Glutamatergic neuron (in vitro differentiated cells): ENCODE data around the gene SLIT3. TPM values are rescaled to one million over a fixed set of nuclear protein-coding genes. Genes with fewer than 3 reads are reported as not detected.

ENCODE experiments used
- DNase-seq: peaks from one replicate; pipeline ENCODE4 v3.0.0; 2022
- H3K27ac Mint-ChIP-seq: one replicate; pipeline ENCODE4 v1.8.0; 2020; ENCODE audit warnings: mild to moderate bottlenecking, mixed read lengths, inconsistent platforms; ENCODE audit not compliant: unreplicated experiment
- H3K27me3 Mint-ChIP-seq: one replicate; pipeline ENCODE4 v1.8.0; 2020; ENCODE audit warnings: mild to moderate bottlenecking, moderate library complexity, mixed read lengths, inconsistent platforms; ENCODE audit not compliant: unreplicated experiment
- H3K36me3 Mint-ChIP-seq: one replicate; pipeline ENCODE4 v1.8.0; 2020; ENCODE audit warnings: mild to moderate bottlenecking, mixed read lengths, inconsistent platforms; ENCODE audit not compliant: unreplicated experiment
- H3K4me1 Mint-ChIP-seq: one replicate; pipeline ENCODE4 v1.8.0; 2020; ENCODE audit warnings: mild to moderate bottlenecking, low read depth, mixed read lengths, inconsistent platforms; ENCODE audit not compliant: unreplicated experiment
- H3K4me3 Mint-ChIP-seq: one replicate; pipeline ENCODE4 v1.8.0; 2020; ENCODE audit warnings: mild to moderate bottlenecking, mixed read lengths, inconsistent platforms; ENCODE audit not compliant: unreplicated experiment
- H3K9me3 Mint-ChIP-seq: one replicate; pipeline ENCODE4 v1.8.0; 2020; ENCODE audit warnings: mild to moderate bottlenecking, moderate library complexity, mixed read lengths, inconsistent platforms; ENCODE audit not compliant: unreplicated experiment
- total RNA-seq: library from RNA; stranded (reverse); fragmentation: NEBNext Ultra II Directional; extraction: Animal tissue kit (Norgen Biotek cat#: 25700); gene quantifications from one replicate; pipeline ENCODE4 v1.2.1, GENCODE V29; 2021; ENCODE audit not compliant: unreplicated experiment
- TF ChIP-seq, protein P1 (sequence below): fragments of 200-600 bp; sonication (generic); IDR thresholded peaks from one replicate; pipeline ENCODE4 v1.5.0; 2021; ENCODE audit not compliant: partially characterized antibody, unreplicated experiment

Gene SLIT3
- total RNA-seq, 1 donor from 2014 or later: 11.5 TPM

DNA sequence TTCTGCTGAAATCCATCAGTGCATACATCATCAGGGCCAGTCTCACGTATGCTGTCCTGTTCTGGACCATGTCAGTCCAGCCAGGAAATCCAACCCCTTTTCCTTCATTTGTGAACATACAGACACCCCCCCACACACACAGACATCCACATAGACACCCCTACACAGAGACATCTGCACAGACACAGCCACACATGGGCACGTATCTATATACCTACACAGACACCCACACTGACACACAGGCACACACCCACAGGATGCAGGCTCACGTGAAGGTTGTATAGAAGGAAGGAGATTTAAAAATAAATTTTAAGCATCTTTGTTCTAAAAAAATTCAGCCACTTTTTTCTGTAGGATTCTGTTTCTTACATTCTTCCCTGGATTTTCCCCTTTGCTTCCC lies 325.6 kb downstream of the SLIT3 start:
- Mint-ChIP-seq H3K27ac (no peak overlapping the region), H3K9me3 (peaks cover 2% of the 10 kb centered on the region), H3K27me3 (no peaks in the 10 kb centered on the region), H3K4me3 (no peak overlapping the region), H3K36me3 (no peaks in the 10 kb centered on the region), H3K4me1 (no peaks in the 10 kb centered on the region)
- TF ChIP-seq, protein P1, sequence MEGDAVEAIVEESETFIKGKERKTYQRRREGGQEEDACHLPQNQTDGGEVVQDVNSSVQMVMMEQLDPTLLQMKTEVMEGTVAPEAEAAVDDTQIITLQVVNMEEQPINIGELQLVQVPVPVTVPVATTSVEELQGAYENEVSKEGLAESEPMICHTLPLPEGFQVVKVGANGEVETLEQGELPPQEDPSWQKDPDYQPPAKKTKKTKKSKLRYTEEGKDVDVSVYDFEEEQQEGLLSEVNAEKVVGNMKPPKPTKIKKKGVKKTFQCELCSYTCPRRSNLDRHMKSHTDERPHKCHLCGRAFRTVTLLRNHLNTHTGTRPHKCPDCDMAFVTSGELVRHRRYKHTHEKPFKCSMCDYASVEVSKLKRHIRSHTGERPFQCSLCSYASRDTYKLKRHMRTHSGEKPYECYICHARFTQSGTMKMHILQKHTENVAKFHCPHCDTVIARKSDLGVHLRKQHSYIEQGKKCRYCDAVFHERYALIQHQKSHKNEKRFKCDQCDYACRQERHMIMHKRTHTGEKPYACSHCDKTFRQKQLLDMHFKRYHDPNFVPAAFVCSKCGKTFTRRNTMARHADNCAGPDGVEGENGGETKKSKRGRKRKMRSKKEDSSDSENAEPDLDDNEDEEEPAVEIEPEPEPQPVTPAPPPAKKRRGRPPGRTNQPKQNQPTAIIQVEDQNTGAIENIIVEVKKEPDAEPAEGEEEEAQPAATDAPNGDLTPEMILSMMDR: no peak
- no peak for DNase-seq

DNA sequence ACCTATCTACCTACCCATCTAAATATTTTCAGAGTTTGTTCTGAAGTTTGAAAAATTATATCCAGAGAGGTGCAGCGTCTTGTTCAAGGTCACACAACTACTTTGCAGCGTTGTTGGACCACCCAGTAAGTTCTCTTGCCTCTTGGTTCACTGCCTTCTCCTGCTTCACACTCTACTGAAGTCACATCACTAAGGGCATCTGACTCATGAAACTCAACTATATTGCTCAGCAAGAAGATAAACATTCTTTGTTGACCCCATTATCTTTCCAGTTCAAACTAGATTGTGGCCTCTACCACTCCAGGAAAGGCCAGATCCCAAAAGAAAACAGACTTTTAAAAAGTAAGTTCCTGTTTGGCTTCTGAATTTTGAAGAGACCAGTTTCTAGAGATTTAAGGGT lies 326.9 kb downstream of the SLIT3 start:
- Mint-ChIP-seq H3K27ac (no peak overlapping the region), H3K27me3 (no peaks in the 10 kb centered on the region), H3K9me3 (peaks cover 2% of the 10 kb centered on the region), H3K4me1 (no peaks in the 10 kb centered on the region), H3K36me3 (no peaks in the 10 kb centered on the region), H3K4me3 (no peak overlapping the region)
- no peak for DNase-seq
- TF ChIP-seq, protein P1: no peak

DNA sequence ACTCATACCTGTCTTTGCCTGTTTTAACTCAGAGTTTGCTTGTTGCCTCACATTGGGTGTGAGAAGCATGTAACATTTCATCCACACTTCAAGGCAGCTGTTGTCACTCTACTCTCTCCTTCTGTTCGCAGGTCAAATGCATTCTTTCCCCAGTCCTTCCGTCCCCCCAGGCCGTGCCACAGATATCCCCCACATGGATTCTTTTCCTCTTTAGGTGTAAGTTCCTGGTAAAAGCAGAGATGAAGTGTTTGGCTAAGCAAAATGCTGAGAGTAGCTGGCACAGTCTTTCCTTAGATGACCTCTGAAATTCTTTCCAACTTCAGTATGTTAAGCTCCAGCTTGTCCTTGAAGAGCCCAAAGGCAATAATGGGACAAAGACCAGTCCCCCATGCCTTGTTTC lies 328.2 kb downstream of the SLIT3 start:
- Mint-ChIP-seq H3K27me3 (no peaks in the 10 kb centered on the region), H3K4me1 (no peaks in the 10 kb centered on the region), H3K36me3 (no peaks in the 10 kb centered on the region), H3K27ac (no peak overlapping the region), H3K4me3 (no peak overlapping the region), H3K9me3 (peaks cover 2% of the 10 kb centered on the region)
- no peak for DNase-seq
- TF ChIP-seq, protein P1: no peak

DNA sequence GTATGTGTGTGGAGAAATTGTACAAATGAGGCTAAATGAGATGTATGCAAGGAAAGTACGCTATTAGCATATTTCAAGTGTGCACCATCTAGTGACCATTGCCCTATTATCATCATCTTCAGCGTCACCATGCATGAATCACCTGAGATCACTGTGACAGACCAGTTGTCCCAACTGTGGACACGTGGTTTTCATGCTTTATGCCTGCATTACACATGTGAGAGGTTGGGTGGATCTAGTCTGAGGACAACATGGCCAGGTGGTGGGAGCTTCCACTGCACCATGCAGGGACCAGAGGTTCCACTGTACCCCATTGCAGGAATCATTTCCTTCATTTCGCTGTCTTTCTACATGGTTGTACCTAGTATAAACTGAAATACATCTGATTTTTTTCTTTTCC lies 329.8 kb downstream of the SLIT3 start:
- H3K27me3 Mint-ChIP-seq: no peaks in the 10 kb centered on the region
- no peak overlapping the region for H3K27ac Mint-ChIP-seq
- no peaks in the 10 kb centered on the region for H3K36me3 Mint-ChIP-seq
- no peaks in the 10 kb centered on the region for H3K4me1 Mint-ChIP-seq
- no peak overlapping the region for H3K4me3 Mint-ChIP-seq
- no peak for DNase-seq
- TF ChIP-seq, protein P1: no peak
- peaks cover 2% of the 10 kb centered on the region for H3K9me3 Mint-ChIP-seq

DNA sequence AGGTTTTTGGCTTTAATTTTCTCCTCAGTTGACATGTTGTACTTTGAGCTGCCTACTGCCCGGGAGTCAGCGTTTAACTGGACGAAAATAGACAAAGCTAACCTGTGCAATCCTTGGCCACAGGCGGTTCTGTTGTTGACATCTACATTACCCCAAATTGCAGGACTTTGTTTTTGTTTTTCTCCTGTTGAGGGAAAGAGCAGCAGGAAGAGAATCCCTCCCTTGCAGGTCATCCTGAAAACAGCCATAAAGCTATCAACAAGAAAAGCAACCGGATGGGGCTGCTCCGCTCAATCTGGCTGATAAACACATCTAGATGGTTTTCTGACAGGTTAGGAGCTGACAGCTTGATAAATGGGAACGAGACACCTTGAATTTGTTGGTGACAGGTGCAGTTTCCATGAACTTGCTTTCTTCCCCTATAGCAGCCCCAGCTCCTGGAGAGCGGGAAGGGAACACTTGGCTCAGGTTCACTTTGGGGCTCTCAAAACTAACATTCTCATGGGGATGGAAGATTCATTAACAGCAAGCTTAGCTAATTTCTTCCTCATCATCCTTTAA lies 331.5 kb downstream of the SLIT3 start:
- Mint-ChIP-seq H3K4me1 (no peaks in the 10 kb centered on the region), H3K36me3 (no peaks in the 10 kb centered on the region), H3K27ac (no peak overlapping the region), H3K27me3 (no peaks in the 10 kb centered on the region), H3K4me3 (no peak overlapping the region), H3K9me3 (peaks cover 2% of the 10 kb centered on the region)
- no peak for DNase-seq
- TF ChIP-seq, protein P1: no peak
